GM12878 (cell line): ENCODE measurements around the gene CFAP92. TPM values are rescaled to one million over a fixed set of nuclear protein-coding genes. Genes with fewer than 3 reads are reported as not detected.

ENCODE experiments used
- ATAC-seq: fragments of 200-7000 bp; cut with Tn5 transposase; 3 replicates; pipeline ENCODE4 v1.9.1; 2020; ENCODE audit warnings: mild to moderate bottlenecking, moderate library complexity
- BruUV-seq: library from RNA; stranded (reverse); fragments of 400-500 nt; replicated peaks from 2 replicates; lab custom pipeline; 2021; lab: Mats Ljungman, UMichigan
- CTCF ChIA-PET: fragments of 300-600 bp; sonication (Branson Sonifier 250); formaldehyde crosslinking; extraction: SDS; loops from one replicate; lab custom pipeline; 2021; ENCODE audit warnings: inconsistent platforms; lab: Yijun Ruan, JAX
- POLR2A ChIA-PET: fragments of 350-600 bp; formaldehyde crosslinking; extraction: SDS; loops from one replicate; lab custom pipeline; 2021; ENCODE audit warnings: inconsistent platforms; lab: Charles Lee
- RAD21 ChIA-PET: fragments of 300-600 bp; sonication (Branson Sonifier 250); formaldehyde crosslinking; loops from one replicate; lab custom pipeline; 2023; ENCODE audit warnings: antibody characterized with exemption; ENCODE audit not compliant: unreplicated experiment; lab: Charles Lee
- SMC1A ChIA-PET: fragments of 300-600 bp; sonication (Branson Sonifier 250); formaldehyde crosslinking; loops from one replicate; lab custom pipeline; 2023; ENCODE audit not compliant: unreplicated experiment, uncharacterized antibody; lab: Charles Lee
- DNase-seq: peaks from one replicate; pipeline ENCODE4 v3.0.0-alpha.2; 2011; ENCODE audit warnings: low read depth, low spot score
- FAIRE-seq: peaks from 3 replicates; lab custom pipeline; 2011; peaks lifted over from hg19 to GRCh38; lab: Jason Lieb, UNC
- H2AFZ ChIP-seq: 2 replicates; pipeline ENCODE4 v1.6.0; 2011; ENCODE audit warnings: low read depth, low read length, control low read depth; ENCODE audit not compliant: control insufficient read depth
- H3K27ac ChIP-seq: 2 replicates; pipeline ENCODE4 v1.5.1; 2011; ENCODE audit warnings: control low read depth; ENCODE audit not compliant: control insufficient read depth, insufficient read depth
- H3K27me3 ChIP-seq, 2 experiments: replicated peaks in 1 of 2; 2 replicates each; pipeline versions ENCODE4 v1.6.0 to v1.6.1; 2011; ENCODE audit warnings: low read length in 1 of 2; ENCODE audit not compliant: control insufficient read depth in 2 of 2, insufficient read depth in 2 of 2
- H3K36me3 ChIP-seq, 2 experiments: 2 replicates each; pipeline ENCODE4 v1.5.1; 2011; ENCODE audit warnings: low read length in 1 of 2; ENCODE audit not compliant: control insufficient read depth in 2 of 2, insufficient read depth in 2 of 2
- H3K4me1 ChIP-seq: 2 replicates; pipeline ENCODE4 v1.6.1; 2011; ENCODE audit warnings: mild to moderate bottlenecking, low read length, moderate library complexity, mixed read lengths; ENCODE audit not compliant: control insufficient read depth, insufficient read depth
- H3K4me2 ChIP-seq: 2 replicates; pipeline ENCODE4 v1.6.0; 2011; ENCODE audit warnings: control low read depth; ENCODE audit not compliant: control insufficient read depth, insufficient read depth
- H3K4me3 ChIP-seq: fragments of 200-600 bp; sonication (generic); 2 replicates; pipeline ENCODE4 v1.5.1; 2016
- H3K79me2 ChIP-seq: 2 replicates; pipeline ENCODE4 v1.6.0; 2011; ENCODE audit warnings: low read length; ENCODE audit not compliant: control insufficient read depth, insufficient read depth
- H3K9ac ChIP-seq: 2 replicates; pipeline ENCODE4 v1.8.0; 2011; ENCODE audit warnings: low read length, control low read depth, mixed read lengths; ENCODE audit not compliant: control insufficient read depth, insufficient read depth
- H3K9me3 ChIP-seq: replicated peaks from 3 replicates; pipeline ENCODE4 v1.5.1; 2011; ENCODE audit warnings: mild to moderate bottlenecking, low read length; ENCODE audit not compliant: control insufficient read depth, insufficient read depth
- H4K20me1 ChIP-seq: 2 replicates; pipeline ENCODE4 v1.6.0; 2011; ENCODE audit not compliant: control insufficient read depth, insufficient read depth
- ATF2 ChIP-seq: IDR thresholded peaks from 2 replicates; pipeline ENCODE4 v1.6.1; 2012; ENCODE audit warnings: low read length, inconsistent platforms
- CBX3 ChIP-seq: fragments of 200-600 bp; sonication (generic); IDR thresholded peaks from 2 replicates; pipeline ENCODE4 v1.6.1; 2016; ENCODE audit warnings: low read depth, borderline replicate concordance
- CEBPB ChIP-seq, 2 experiments: fragments of 150-350 bp in 1 of 2; IDR thresholded peaks; 2 replicates each; pipeline ENCODE4 v1.6.1; 2012 to 2014; ENCODE audit warnings: low read depth in 2 of 2, low read length in 2 of 2, borderline replicate concordance in 1 of 2, inconsistent platforms in 1 of 2
- EZH2 ChIP-seq: IDR thresholded peaks from 2 replicates; pipeline ENCODE4 v1.6.1; 2012; ENCODE audit warnings: low read depth, mild to moderate bottlenecking, control low read depth, inconsistent platforms, low read length, borderline replicate concordance; ENCODE audit not compliant: control insufficient read depth
- GABPA ChIP-seq: IDR thresholded peaks from 2 replicates; pipeline ENCODE4 v1.6.1; 2014; ENCODE audit warnings: antibody characterized with exemption, low read depth, mild to moderate bottlenecking, inconsistent platforms
- HCFC1 ChIP-seq: fragments of 150-350 bp; IDR thresholded peaks from 2 replicates; pipeline ENCODE4 v1.6.1; 2014; ENCODE audit warnings: low read length
- MEF2A ChIP-seq: IDR thresholded peaks from 2 replicates; pipeline ENCODE4 v1.6.1; 2011; ENCODE audit warnings: low read depth, mild to moderate bottlenecking, low read length, moderate library complexity; ENCODE audit not compliant: insufficient read depth
- POLR2AphosphoS2 ChIP-seq: IDR thresholded peaks from 2 replicates; pipeline ENCODE4 v1.6.1; 2011; ENCODE audit warnings: low read depth, mild to moderate bottlenecking, low read length, improper control_type of control experiment, moderate library complexity
- ZBTB4 ChIP-seq: fragments of 450-650 bp; formaldehyde crosslinking; IDR thresholded peaks from 2 replicates; pipeline ENCODE4 v1.4.0; 2022; ENCODE audit warnings: mild to moderate bottlenecking, moderate library complexity
- ZBTB40 ChIP-seq: fragments of 450-650 bp; IDR thresholded peaks from 2 replicates; pipeline ENCODE4 v1.6.1; 2016; ENCODE audit warnings: mild to moderate bottlenecking, moderate library complexity, borderline replicate concordance
- WGBS: methylation state at CpG from one replicate; pipeline ENCODE4 v1.1.6; 2016; ENCODE audit warnings: low lambda C conversion rate; ENCODE audit not compliant: insufficient replicate concordance, insufficient coverage; ENCODE audit errors: missing lambda C conversion rate; 5-methylcytosine and 5-hydroxymethylcytosine counted together
- in situ Hi-C: fragments of 300-500 bp; cut with MboI; formaldehyde crosslinking; loops from 9 replicates; pipeline ENCODE4 v1.14.3; 2018; ENCODE audit warnings: mixed read lengths
- intact Hi-C: fragments of 100-400 bp; cut with micrococcal nuclease; formaldehyde crosslinking; loops from one replicate; pipeline ENCODE4 v1.14.2; 2022; ENCODE audit not compliant: unreplicated experiment
- polyA plus RNA-seq, 11 experiments: library from polyadenylated mRNA; depleted of rRNA in 4 of 11; unstranded in 6 of 11; stranded (reverse) in 5 of 11; fragments of >200 nt; fragmentation: Nextera tagmentation in 4 of 11; fragmentation: Illumina TruSeq in 1 of 11; extraction: Ambion mirVana in 4 of 11; extraction: Trizol in 1 of 11; gene quantifications; 1 replicate in 1 of 11; 2 replicates in 10 of 11; pipeline versions ENCODE4 v1.2.1 to v1.2.3, GENCODE V29; 2011 to 2016; ENCODE audit warnings: inconsistent platforms in 2 of 11, missing spikeins in 2 of 11, low read depth in 1 of 11
- total RNA-seq, 4 experiments: library from RNA; depleted of rRNA in 3 of 4; stranded (reverse); fragments of >200 nt in 3 of 4; fragmentation: Illumina TruSeq in 1 of 4; extraction: Trizol in 1 of 4; gene quantifications; 2 replicates each; pipeline versions ENCODE4 v1.2.1 to v1.2.3, GENCODE V29; 2013 to 2021
- TF ChIP-seq, protein P1 (sequence below): IDR thresholded peaks from 2 replicates; pipeline ENCODE4 v1.6.1; 2012; ENCODE audit warnings: low read depth, low read length, improper control_type of control experiment
- TF ChIP-seq, protein P2 (sequence below): IDR thresholded peaks from 2 replicates; pipeline ENCODE4 v1.6.1; 2012; ENCODE audit warnings: low read depth, low read length, improper control_type of control experiment

CFAP92 gene
- total and polyA plus RNA-seq, 10 of the 15 experiments (the other 5 are each of a cell fraction or from before 2014, with no cell fraction given): 0.05 to 0.52 (median 0.14) TPM; not detected in 7

GRCh38 chr3:128967748-128968355 is 26.0 kb downstream of the CFAP92 start:
- intact Hi-C loops: no loop called here

More at GRCh38 chr3:128967748-128968355, 26.0 kb downstream of the CFAP92 start:
- in situ Hi-C loops: no loop called here
- ATAC-seq: no peak
- no peaks in the 10 kb centered on the region for H4K20me1 ChIP-seq
- 40% methylated on average over 6 of the region's 6 CpGs for WGBS
- no peaks in the 10 kb centered on the region for H3K9me3 ChIP-seq
- DNase-seq: no peak
- no peaks in the 10 kb centered on the region for H3K79me2 ChIP-seq
- H2AFZ ChIP-seq: no peak overlapping the region
- H3K36me3 ChIP-seq: no peaks in the 10 kb centered on the region
- ChIA-PET CTCF (interaction anchor here (0.7 to 1.2 kb wide), 2 partner anchors 59 to 278 kb away, joined by 3 to 4 read pairs; no protein-coding TSS in a partner anchor), SMC1A (no interaction called here), RAD21 (interaction anchor here (1.0 kb wide), 1 partner anchor 85 kb away, joined by 3 read pairs; no protein-coding TSS in a partner anchor), POLR2A (no interaction called here)
- no peak overlapping the region for H3K27ac ChIP-seq
- TF ChIP-seq ZBTB4 (CRISPR knock-in tag) (no peak), EZH2 (no peak), POLR2AphosphoS2 (no peak), HCFC1 (no peak), CEBPB (IDR thresholded peaks at IDR 0.05; ENCODE audit: borderline replicate concordance in 1 of 2, low read depth in 2 of 2, low read length in 2 of 2) (no peak), ATF2 (no peak), GABPA (no peak), ZBTB40 (no peak), MEF2A (no peak), CBX3 (no peak)
- TF ChIP-seq, protein P1, sequence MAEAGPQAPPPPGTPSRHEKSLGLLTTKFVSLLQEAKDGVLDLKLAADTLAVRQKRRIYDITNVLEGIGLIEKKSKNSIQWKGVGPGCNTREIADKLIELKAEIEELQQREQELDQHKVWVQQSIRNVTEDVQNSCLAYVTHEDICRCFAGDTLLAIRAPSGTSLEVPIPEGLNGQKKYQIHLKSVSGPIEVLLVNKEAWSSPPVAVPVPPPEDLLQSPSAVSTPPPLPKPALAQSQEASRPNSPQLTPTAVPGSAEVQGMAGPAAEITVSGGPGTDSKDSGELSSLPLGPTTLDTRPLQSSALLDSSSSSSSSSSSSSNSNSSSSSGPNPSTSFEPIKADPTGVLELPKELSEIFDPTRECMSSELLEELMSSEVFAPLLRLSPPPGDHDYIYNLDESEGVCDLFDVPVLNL: no peak
- TF ChIP-seq, protein P2, sequence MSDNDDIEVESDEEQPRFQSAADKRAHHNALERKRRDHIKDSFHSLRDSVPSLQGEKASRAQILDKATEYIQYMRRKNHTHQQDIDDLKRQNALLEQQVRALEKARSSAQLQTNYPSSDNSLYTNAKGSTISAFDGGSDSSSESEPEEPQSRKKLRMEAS: no peak
- H3K4me2 ChIP-seq: no peak overlapping the region
- H3K4me3 ChIP-seq: no peak overlapping the region
- no peaks in the 10 kb centered on the region for H3K4me1 ChIP-seq
- FAIRE-seq: no peak
- BruUV-seq: no TSS peak
- peaks cover 0 to 2% of the 10 kb centered on the region in 2 experiments; a peak in 1 of 4 replicates for H3K27me3 ChIP-seq
- no peak overlapping the region for H3K9ac ChIP-seq
